ENCODE measurements around the gene TNFRSF1A.

Gene TNFRSF1A

GRCh38 chr12:6341417-6342139, at the start of gene TNFRSF1A:
TSS of gene TNFRSF1A (minus strand) at chr12:6342076. CDS start at chr12:6341814, 262 bp downstream.
- Histone ChIP-seq H3K36me3 (ENCODE audit: insufficient read depth, low read length) (0 out of 2 replicates have a peak, but pooled peaks cover 5% of the 10 kb centered on the region), H3K4me1 (ENCODE audit: control insufficient read depth, insufficient read depth, low read length, unreplicated experiment) (peaks cover 63% of the 10 kb centered on the region), H3K4me3 (ENCODE audit: low read depth, low read length) (peak within 1 kb of the TSS; percentile 87), H3K79me2 (ENCODE audit: control insufficient read depth, insufficient read depth, low read length, unreplicated experiment) (peaks cover 57% of the 10 kb centered on the region), H2AFZ (ENCODE audit: low read length, unreplicated experiment) (peak within 1 kb of the TSS; percentile 52), H3K27ac (ENCODE audit: low read depth, low read length) (peak within 1 kb of the TSS; percentile 99), H3K27me3 (ENCODE audit: insufficient read depth, low read length) (no peaks in the 10 kb centered on the region)

DNA sequence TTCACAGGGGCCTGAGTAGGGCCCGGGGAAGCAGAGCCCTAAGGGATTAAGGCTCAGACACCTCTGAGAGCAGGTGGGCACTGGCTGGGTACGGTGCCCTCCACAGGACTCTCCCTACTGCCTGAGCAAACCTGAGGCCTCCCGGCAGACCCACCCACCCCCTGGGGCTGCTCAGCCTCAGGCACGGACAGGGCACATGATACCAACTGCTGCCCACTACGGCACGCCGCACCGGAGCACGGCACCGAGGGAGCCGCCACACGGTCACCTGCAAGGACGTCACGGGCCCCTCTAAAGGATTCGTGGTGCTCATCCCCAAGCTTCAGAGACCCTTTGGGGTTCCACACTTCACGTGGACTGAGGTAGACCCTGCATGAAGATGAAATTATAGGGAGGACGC, 49.1 kb upstream of the TNFRSF1A start:
- Histone ChIP-seq H3K79me2 (ENCODE audit: control insufficient read depth, insufficient read depth, low read length, unreplicated experiment) (peaks cover 20% of the 10 kb centered on the region), H2AFZ (ENCODE audit: low read length, unreplicated experiment) (no peak overlapping the region), H3K4me1 (ENCODE audit: control insufficient read depth, insufficient read depth, low read length, unreplicated experiment) (peaks cover 11% of the 10 kb centered on the region), H3K27me3 (ENCODE audit: insufficient read depth, low read length) (no peaks in the 10 kb centered on the region), H3K36me3 (ENCODE audit: insufficient read depth, low read length) (peaks cover 29% of the 10 kb centered on the region), H3K4me3 (ENCODE audit: low read depth, low read length) (no peak overlapping the region), H3K27ac (ENCODE audit: low read depth, low read length) (no peak overlapping the region)

- peaks cover 30% of the 10 kb centered on the region for H3K36me3 ChIP-seq (ENCODE audit: insufficient read depth, low read length)
- no peak overlapping the region for H3K27ac ChIP-seq (ENCODE audit: low read depth, low read length)
- peaks cover 25% of the 10 kb centered on the region for H3K79me2 ChIP-seq (ENCODE audit: control insufficient read depth, insufficient read depth, low read length, unreplicated experiment)
- H2AFZ ChIP-seq (ENCODE audit: low read length, unreplicated experiment) = no peak overlapping the region
- H3K4me1 ChIP-seq (ENCODE audit: control insufficient read depth, insufficient read depth, low read length, unreplicated experiment) = peaks cover 14% of the 10 kb centered on the region
- H3K27me3 ChIP-seq (ENCODE audit: insufficient read depth, low read length) = no peaks in the 10 kb centered on the region
- H3K4me3 ChIP-seq (ENCODE audit: low read depth, low read length) = no peak overlapping the region
Measured at GRCh38 chr12:6390084-6390799, 48.4 kb upstream of the TNFRSF1A start.

DNA sequence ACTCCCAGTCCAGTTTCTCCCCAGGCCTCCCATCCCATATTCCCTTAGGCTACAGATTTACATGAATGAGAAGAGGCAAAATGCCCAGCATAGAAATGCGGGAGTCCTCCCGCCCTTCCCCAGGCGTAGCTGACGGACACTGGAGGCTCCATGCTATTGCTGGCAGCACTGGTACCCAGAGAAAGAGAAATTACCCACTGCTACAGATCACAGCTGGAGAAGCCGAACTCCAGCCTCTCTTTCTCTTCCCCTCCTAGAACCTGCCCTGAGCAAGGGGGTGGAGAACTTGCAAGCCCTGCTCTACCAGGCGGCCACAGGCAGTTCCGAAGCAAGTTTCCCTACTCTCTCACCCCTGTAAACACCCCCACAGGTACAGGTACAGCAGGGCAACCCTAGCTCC, 45.7 kb upstream of the TNFRSF1A start:
- Histone ChIP-seq H3K4me3 (ENCODE audit: low read depth, low read length) (no peak overlapping the region), H3K4me1 (ENCODE audit: control insufficient read depth, insufficient read depth, low read length, unreplicated experiment) (peaks cover 25% of the 10 kb centered on the region), H2AFZ (ENCODE audit: low read length, unreplicated experiment) (no peak overlapping the region), H3K36me3 (ENCODE audit: insufficient read depth, low read length) (peaks cover 28% of the 10 kb centered on the region), H3K79me2 (ENCODE audit: control insufficient read depth, insufficient read depth, low read length, unreplicated experiment) (peaks cover 45% of the 10 kb centered on the region), H3K27ac (ENCODE audit: low read depth, low read length) (no peak overlapping the region), H3K27me3 (ENCODE audit: insufficient read depth, low read length) (no peaks in the 10 kb centered on the region)

- no peak overlapping the region for H2AFZ ChIP-seq (ENCODE audit: low read length, unreplicated experiment)
- peak overlapping the region; percentile 49 for H3K4me3 ChIP-seq (ENCODE audit: low read depth, low read length)
- peaks cover 25% of the 10 kb centered on the region for H3K4me1 ChIP-seq (ENCODE audit: control insufficient read depth, insufficient read depth, low read length, unreplicated experiment)
- peak overlapping the region; percentile 7; the same call in 1 of the 2 replicates for H3K27ac ChIP-seq (ENCODE audit: low read depth, low read length)
- H3K36me3 ChIP-seq (ENCODE audit: insufficient read depth, low read length) = peaks cover 19% of the 10 kb centered on the region
- no peaks in the 10 kb centered on the region for H3K27me3 ChIP-seq (ENCODE audit: insufficient read depth, low read length)
- peaks cover 45% of the 10 kb centered on the region for H3K79me2 ChIP-seq (ENCODE audit: control insufficient read depth, insufficient read depth, low read length, unreplicated experiment)
Measured at GRCh38 chr12:6386491-6386890, 44.6 kb upstream of the TNFRSF1A start.

- peak overlapping the region; percentile 49 for H3K4me3 ChIP-seq (ENCODE audit: low read depth, low read length)
- H3K27me3 ChIP-seq (ENCODE audit: insufficient read depth, low read length) = no peaks in the 10 kb centered on the region
- peaks cover 25% of the 10 kb centered on the region for H3K4me1 ChIP-seq (ENCODE audit: control insufficient read depth, insufficient read depth, low read length, unreplicated experiment)
- no peak overlapping the region for H2AFZ ChIP-seq (ENCODE audit: low read length, unreplicated experiment)
- peaks cover 16% of the 10 kb centered on the region for H3K36me3 ChIP-seq (ENCODE audit: insufficient read depth, low read length)
- peaks cover 45% of the 10 kb centered on the region for H3K79me2 ChIP-seq (ENCODE audit: control insufficient read depth, insufficient read depth, low read length, unreplicated experiment)
- H3K27ac ChIP-seq (ENCODE audit: low read depth, low read length) = peak overlapping the region; percentile 7; the same call in 1 of the 2 replicates
Measured at GRCh38 chr12:6386038-6386437, 44.2 kb upstream of the TNFRSF1A start.

DNA sequence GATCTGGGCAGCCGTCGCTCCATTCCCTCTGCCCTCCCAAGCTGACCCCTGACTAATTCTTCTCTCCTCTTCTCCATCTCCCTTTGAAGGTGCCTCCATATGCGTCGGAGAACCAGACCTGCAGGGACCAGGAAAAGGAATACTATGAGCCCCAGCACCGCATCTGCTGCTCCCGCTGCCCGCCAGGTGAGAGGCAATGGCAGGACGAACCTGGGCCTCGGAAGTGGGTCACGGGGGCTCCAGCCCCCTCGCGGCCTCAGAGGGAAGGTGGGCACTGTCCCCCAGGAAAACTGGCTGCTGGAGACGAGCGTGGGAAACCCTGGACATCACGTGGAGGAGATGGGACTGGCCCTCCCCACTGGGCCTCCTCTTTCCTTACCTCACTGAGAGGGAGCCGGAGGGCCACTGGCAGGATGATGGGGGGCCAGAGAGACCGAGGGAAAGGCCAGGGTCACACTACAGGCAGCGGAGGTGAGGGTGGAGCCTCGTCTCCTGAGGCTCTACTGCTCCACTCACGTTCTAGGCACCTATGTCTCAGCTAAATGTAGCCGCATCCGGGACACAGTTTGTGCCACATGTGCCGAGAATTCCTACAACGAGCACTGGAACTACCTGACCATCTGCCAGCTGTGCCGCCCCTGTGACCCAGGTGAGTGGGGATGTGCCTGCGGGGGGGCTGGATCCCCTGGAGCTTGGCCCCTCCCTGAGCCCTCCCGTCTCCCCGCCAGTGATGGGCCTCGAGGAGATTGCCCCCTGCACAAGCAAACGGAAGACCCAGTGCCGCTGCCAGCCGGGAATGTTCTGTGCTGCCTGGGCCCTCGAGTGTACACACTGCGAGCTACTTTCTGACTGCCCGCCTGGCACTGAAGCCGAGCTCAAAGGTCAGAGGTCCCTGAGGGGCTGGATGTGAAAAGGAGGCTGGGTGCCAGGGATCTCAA, 42.9 kb upstream of the TNFRSF1A start:
- Histone ChIP-seq H3K27ac (ENCODE audit: low read depth, low read length) (peak overlapping the region; percentile 77), H2AFZ (ENCODE audit: low read length, unreplicated experiment) (no peak overlapping the region), H3K79me2 (ENCODE audit: control insufficient read depth, insufficient read depth, low read length, unreplicated experiment) (peaks cover 45% of the 10 kb centered on the region), H3K36me3 (ENCODE audit: insufficient read depth, low read length) (peaks cover 12% of the 10 kb centered on the region), H3K4me3 (ENCODE audit: low read depth, low read length) (peak overlapping the region; percentile 81), H3K27me3 (ENCODE audit: insufficient read depth, low read length) (no peaks in the 10 kb centered on the region), H3K4me1 (ENCODE audit: control insufficient read depth, insufficient read depth, low read length, unreplicated experiment) (peaks cover 25% of the 10 kb centered on the region)

GRCh38 chr12:6383572-6384498, 42.0 kb upstream of the TNFRSF1A start, which contains the start of gene LTBR:
TSS of gene LTBR (plus strand) at chr12:6384162. CDS start at chr12:6384359, 197 bp downstream.
- Histone ChIP-seq H3K4me3 (ENCODE audit: low read depth, low read length) (peak within 1 kb of the TSS; percentile 81), H3K79me2 (ENCODE audit: control insufficient read depth, insufficient read depth, low read length, unreplicated experiment) (peaks cover 45% of the 10 kb centered on the region), H2AFZ (ENCODE audit: low read length, unreplicated experiment) (peak within 1 kb of the TSS; percentile 63), H3K27me3 (ENCODE audit: insufficient read depth, low read length) (no peaks in the 10 kb centered on the region), H3K4me1 (ENCODE audit: control insufficient read depth, insufficient read depth, low read length, unreplicated experiment) (peaks cover 25% of the 10 kb centered on the region), H3K27ac (ENCODE audit: low read depth, low read length) (peak within 1 kb of the TSS; percentile 77), H3K36me3 (ENCODE audit: insufficient read depth, low read length) (peaks cover 12% of the 10 kb centered on the region)

- peaks cover 25% of the 10 kb centered on the region for H3K4me1 ChIP-seq (ENCODE audit: control insufficient read depth, insufficient read depth, low read length, unreplicated experiment)
- no peak overlapping the region; the same call in 1 of the 2 replicates for H3K27ac ChIP-seq (ENCODE audit: low read depth, low read length)
- peak overlapping the region; percentile 81; the same call in 1 of the 2 replicates for H3K4me3 ChIP-seq (ENCODE audit: low read depth, low read length)
- no peak overlapping the region for H2AFZ ChIP-seq (ENCODE audit: low read length, unreplicated experiment)
- no peaks in the 10 kb centered on the region for H3K27me3 ChIP-seq (ENCODE audit: insufficient read depth, low read length)
- H3K36me3 ChIP-seq (ENCODE audit: insufficient read depth, low read length) = peaks cover 12% of the 10 kb centered on the region
- H3K79me2 ChIP-seq (ENCODE audit: control insufficient read depth, insufficient read depth, low read length, unreplicated experiment) = peaks cover 44% of the 10 kb centered on the region
Measured at GRCh38 chr12:6382982-6383381, 41.1 kb upstream of the TNFRSF1A start.
